ENCODE measurements around the gene SEL1L. TPM values are rescaled to one million over a fixed set of nuclear protein-coding genes. Genes with fewer than 3 reads are reported as not detected.

Gene SEL1L
- total RNA-seq, 4 donors from 2014 or later: 16.5 to 57.1 (median 44.7) TPM

DNA sequence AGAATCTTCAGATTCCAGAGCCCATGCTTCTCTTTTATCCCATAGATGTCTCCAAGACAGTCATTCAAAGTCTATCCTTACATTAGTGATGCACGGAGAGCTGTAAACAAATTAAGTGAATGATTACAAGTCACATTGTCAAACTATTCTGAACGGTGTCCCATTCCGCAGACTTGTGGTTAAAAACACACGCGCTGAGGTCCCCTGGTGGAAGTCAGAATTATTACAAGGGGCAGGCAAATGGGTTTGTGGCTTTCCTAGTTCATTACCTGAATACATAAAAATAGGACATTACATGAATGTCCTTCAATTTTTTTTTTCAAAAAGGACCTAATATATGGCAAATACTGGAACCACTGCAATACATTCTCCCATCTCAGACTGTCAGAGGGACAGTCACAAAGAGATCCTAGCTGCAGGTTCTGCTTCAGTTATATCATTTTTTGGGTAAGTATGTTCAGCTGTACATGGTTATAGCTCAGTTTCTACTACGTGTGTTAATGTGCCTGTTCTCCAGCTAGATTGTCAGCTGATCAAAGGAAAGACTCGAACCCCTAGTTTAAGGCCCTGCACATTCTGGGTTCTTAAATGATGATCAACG is 80.4 kb downstream of the SEL1L start:
- H3K27ac ChIP-seq: no peak overlapping the region
- no peaks in the 10 kb centered on the region for H3K4me1 ChIP-seq
- no peaks in the 10 kb centered on the region for H3K36me3 ChIP-seq
- DNase-seq: peak in 1 of 3 donors; percentile 84
- TF ChIP-seq POLR2A (IDR thresholded peaks at IDR 0.05): no peak
- TF ChIP-seq, protein P1, sequence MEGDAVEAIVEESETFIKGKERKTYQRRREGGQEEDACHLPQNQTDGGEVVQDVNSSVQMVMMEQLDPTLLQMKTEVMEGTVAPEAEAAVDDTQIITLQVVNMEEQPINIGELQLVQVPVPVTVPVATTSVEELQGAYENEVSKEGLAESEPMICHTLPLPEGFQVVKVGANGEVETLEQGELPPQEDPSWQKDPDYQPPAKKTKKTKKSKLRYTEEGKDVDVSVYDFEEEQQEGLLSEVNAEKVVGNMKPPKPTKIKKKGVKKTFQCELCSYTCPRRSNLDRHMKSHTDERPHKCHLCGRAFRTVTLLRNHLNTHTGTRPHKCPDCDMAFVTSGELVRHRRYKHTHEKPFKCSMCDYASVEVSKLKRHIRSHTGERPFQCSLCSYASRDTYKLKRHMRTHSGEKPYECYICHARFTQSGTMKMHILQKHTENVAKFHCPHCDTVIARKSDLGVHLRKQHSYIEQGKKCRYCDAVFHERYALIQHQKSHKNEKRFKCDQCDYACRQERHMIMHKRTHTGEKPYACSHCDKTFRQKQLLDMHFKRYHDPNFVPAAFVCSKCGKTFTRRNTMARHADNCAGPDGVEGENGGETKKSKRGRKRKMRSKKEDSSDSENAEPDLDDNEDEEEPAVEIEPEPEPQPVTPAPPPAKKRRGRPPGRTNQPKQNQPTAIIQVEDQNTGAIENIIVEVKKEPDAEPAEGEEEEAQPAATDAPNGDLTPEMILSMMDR (IDR thresholded peaks at IDR 0.05): peak; percentile 65 to 96 (median 86)
- no peaks in the 10 kb centered on the region for H3K27me3 ChIP-seq
- H3K4me3 ChIP-seq: no peak overlapping the region
- H3K9me3 ChIP-seq: no peaks in the 10 kb centered on the region

DNA sequence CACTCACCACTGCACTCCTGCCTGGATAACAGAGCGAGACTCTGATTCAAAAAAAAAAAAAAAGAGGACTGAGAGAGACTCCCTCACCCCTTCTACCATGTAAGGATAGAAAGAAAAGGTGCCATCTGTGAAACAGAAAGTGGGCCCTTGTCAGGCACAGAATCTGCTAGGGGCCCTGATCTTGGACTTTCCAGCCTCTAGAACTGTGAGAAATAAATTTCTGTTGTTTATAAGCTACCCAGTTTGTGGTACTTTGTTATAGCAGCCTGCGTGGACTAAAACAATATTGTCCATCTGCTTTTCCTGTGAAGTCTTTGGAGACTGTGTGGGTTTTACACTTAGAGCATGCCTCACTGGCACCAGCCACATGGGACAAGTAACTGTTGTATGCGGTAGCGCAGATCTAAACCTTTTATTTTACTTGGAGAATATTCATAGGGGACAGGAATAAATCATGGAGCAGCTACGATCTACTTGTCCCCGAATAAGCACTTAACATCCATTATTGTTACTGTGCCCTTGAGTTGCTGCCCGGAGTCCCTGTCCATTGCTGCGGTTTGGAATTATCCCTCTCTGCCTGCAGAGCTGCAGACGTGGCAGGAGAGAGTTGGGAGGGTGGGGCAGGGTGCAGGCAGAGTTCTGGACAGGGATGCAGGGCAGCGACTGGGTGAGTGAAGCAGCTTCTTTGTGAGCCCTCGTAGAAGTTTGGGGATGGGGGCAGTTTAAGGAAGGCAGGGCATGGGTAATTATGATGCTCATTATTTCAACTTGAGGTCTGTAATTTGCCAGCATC is 81.1 kb downstream of the SEL1L start:
- DNase-seq: no peak
- no peaks in the 10 kb centered on the region for H3K36me3 ChIP-seq
- H3K4me1 ChIP-seq: no peaks in the 10 kb centered on the region
- H3K27me3 ChIP-seq: no peaks in the 10 kb centered on the region
- no peaks in the 10 kb centered on the region for H3K9me3 ChIP-seq
- H3K27ac ChIP-seq: no peak overlapping the region
- no peak overlapping the region for H3K4me3 ChIP-seq
- TF ChIP-seq, protein P1 (IDR thresholded peaks at IDR 0.05): no peak
- TF ChIP-seq POLR2A (IDR thresholded peaks at IDR 0.05): no peak

DNA sequence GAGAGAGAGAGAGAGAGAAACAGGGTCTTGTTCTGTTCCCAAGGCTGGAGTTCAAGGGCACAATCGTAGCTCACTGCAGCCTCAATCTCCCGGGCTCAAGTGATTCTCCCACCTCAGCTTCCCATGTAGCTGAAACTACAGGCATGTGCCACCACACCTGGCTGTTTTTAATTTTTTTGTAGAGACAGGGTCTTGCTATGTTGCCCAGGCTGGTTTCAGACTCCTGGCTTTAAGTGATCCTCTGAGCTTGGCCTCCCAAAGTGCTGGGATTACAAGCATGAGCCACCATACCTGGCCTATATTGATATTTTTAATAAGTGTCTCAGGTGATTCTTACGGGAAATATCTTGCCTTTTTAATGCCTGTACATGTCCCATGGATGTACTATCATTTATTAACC is 82.7 kb downstream of the SEL1L start:
- Histone ChIP-seq H3K4me1 (no peaks in the 10 kb centered on the region), H3K27ac (no peak overlapping the region), H3K36me3 (no peaks in the 10 kb centered on the region), H3K4me3 (no peak overlapping the region), H3K9me3 (no peaks in the 10 kb centered on the region), H3K27me3 (no peaks in the 10 kb centered on the region)
- DNase-seq: no peak
- no peak for TF ChIP-seq POLR2A (IDR thresholded peaks at IDR 0.05)
- TF ChIP-seq, protein P1 (IDR thresholded peaks at IDR 0.05): no peak

DNA sequence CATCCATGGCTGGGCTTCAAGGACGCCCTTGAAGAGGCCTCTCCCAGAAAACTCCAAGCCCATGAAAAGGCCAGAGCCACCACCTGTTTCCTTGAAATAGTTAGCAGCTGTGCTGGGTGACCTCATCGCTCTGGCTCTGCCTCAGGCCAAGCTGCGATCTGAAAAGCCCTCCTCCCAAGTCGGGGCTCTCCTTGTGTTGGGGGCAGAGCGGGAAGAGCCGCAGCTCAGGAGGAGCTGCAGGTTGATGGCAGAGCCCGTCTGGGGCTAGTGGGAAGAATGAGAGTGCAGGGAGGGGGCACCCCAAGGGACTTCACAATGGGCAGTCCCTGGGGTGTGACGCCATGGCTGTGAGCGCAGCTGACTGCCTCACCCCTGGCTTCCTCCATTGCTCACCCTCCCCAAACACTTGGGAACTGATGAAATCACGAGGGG is 83.5 kb downstream of the SEL1L start:
- no peaks in the 10 kb centered on the region for H3K36me3 ChIP-seq
- H3K27me3 ChIP-seq: no peaks in the 10 kb centered on the region
- H3K4me3 ChIP-seq: no peak overlapping the region
- H3K4me1 ChIP-seq: no peaks in the 10 kb centered on the region
- no peak for DNase-seq
- TF ChIP-seq, protein P1 (IDR thresholded peaks at IDR 0.05): no peak
- TF ChIP-seq POLR2A (IDR thresholded peaks at IDR 0.05): no peak
- H3K27ac ChIP-seq: no peak overlapping the region
- H3K9me3 ChIP-seq: no peaks in the 10 kb centered on the region

DNA sequence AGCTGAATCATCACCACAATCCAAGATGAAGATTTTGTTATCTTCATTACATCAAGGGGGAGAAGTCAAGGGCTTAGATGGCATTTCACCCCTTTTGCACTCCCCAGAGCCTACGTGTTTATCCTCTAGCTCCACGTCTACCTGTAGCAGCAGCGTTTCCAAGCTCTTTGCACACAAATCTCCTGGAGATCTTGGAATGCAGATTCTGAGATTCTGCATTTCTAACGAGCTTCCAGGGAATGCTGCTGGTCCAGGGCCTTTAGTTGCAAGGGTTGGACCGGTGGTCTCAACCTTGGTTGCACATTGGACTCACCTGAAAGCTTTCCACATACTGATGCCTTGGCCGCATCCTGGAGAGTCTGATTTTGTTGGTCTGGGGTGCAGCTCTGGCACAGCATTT is 84.1 kb downstream of the SEL1L start:
- TF ChIP-seq, protein P1 (IDR thresholded peaks at IDR 0.05): no peak
- no peak for TF ChIP-seq POLR2A (IDR thresholded peaks at IDR 0.05)
- no peak for DNase-seq
- no peaks in the 10 kb centered on the region for H3K9me3 ChIP-seq
- no peaks in the 10 kb centered on the region for H3K4me1 ChIP-seq
- H3K36me3 ChIP-seq: no peaks in the 10 kb centered on the region
- H3K4me3 ChIP-seq: no peak overlapping the region
- no peak overlapping the region for H3K27ac ChIP-seq
- no peaks in the 10 kb centered on the region for H3K27me3 ChIP-seq

Data from Peyer's patch (tissue), 4 donors.